ENCODE measurements around the gene NPHP3. TPM values are rescaled to one million over a fixed set of nuclear protein-coding genes. Genes with fewer than 3 reads are reported as not detected.

The NPHP3 gene
- total RNA-seq, result 48.4 TPM

GRCh38 chr3:132722165-132723023 is at the start of gene NPHP3:
NPHP3 (minus strand) TSS chr3:132722409; CDS start chr3:132722355, 54 bp downstream.

GRCh38 chr3:132660052-132660810 is 62.0 kb downstream of the NPHP3 start, which contains the start of gene UBA5:
UBA5 (plus strand) TSS chr3:132660329; CDS start chr3:132660538, 209 bp downstream.

GRCh38 chr3:132659365-132660051 is 62.7 kb downstream of the NPHP3 start, which contains the start of gene ACAD11:
ACAD11 (minus strand) TSS chr3:132659809; CDS start chr3:132659751, 58 bp downstream.

Other genes starting within 250 kb of the NPHP3 start
- 6.6 TPM for gene ACKR4, start 125.1 kb downstream of the NPHP3 start, total RNA-seq
- 40.5 TPM for gene ACAD11, start 62.6 kb downstream of the NPHP3 start, total RNA-seq
- 84.9 TPM for gene UBA5, start 62.1 kb downstream of the NPHP3 start, total RNA-seq